GM19467 (cell line): ENCODE results near the gene KCNT1.
"Not testable (repeated sequence)": the region's sequence is repeated elsewhere in the genome, so short reads cannot be mapped to it uniquely, and the experiment has no call there.

Experiments
- ATAC-seq: cut with Tn5 transposase; IDR thresholded peaks from one replicate; pipeline ENCODE4 v1.9.1; 2021; ENCODE audit warnings: mild to moderate bottlenecking, moderate library complexity; ENCODE audit not compliant: unreplicated experiment

The KCNT1 gene

DNA sequence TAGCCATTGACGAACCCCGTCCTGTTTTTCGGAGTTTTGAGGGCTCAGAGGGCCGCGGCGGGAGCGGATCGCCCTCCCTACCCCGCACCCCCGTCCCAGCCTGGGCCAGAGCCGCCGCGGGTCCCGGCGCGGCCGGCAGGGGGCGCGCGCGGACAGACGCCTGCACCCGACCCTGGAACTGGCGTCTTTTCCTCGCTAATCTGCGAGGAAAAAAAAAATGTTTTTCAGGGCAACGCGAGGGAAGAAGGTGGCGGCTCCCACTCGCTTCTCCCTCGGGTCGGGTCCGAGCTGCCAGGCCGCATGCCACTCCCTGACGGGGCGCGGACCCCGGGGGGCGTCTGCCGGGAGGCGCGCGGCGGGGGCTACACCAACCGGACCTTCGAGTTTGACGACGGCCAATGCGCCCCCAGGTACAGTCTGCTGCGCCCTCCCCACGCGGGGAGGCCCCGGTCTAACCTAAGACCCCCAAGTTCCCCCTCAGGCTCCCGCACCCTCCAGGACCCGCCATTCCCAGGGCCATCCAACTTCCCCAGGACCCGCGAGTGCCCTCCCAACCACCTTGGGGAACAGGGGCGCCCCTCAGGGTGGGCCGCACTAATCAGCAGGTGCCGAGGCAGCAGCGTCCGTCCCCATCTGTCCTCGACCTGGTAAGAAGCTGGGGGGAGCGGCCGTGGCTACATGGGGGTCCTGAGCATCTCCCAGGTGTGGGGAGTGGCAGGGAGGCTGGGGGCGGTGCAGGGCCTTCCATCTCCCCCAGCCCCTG lies at the start of gene KCNT1:
KCNT1 (plus strand) TSS at position 227 of the 763 bp plus-strand sequence; CDS start at position 301, 74 bp downstream.
- ATAC-seq, result no peak

DNA sequence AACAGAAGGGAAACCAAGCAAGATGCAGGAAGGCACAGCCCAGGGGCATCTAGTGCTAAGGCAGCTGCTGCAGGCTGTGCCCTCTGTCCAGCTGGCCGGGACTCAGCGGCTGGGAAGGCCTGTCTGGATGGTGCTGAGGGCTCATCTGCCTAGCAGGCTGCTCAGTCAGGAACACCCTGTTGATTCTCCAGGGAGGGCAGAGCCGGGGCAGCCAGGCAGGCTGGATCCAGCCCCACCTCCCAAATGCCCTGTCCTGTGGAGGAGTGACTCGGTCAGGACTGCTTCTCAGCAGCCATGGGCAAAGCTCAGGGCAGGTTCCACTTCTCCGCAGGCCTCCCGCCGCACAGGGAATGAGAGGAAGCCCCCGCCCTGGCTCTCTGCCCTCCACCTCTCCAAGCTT lies 46.7 kb upstream of the KCNT1 start:
- no peak for ATAC-seq

DNA sequence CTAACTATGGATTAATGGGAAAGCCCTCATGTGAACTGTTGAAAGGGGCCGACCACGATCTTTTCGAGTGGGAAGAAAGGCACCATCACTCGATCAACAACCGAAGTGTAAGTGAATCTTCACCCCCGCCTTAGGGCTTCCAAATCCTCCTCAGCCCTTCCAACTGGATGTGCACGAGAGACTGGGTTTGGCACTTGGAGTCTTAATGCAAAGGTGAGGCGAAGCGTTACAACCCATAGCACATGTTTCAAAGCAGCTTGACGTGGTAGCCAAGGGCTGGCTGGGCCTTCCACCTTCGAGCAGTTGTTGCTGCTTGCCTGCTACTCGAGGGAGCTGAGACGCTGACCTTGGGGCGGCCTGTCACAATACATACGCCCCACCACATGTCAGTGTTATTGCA lies 44.6 kb upstream of the KCNT1 start:
- ATAC-seq, result no peak

DNA sequence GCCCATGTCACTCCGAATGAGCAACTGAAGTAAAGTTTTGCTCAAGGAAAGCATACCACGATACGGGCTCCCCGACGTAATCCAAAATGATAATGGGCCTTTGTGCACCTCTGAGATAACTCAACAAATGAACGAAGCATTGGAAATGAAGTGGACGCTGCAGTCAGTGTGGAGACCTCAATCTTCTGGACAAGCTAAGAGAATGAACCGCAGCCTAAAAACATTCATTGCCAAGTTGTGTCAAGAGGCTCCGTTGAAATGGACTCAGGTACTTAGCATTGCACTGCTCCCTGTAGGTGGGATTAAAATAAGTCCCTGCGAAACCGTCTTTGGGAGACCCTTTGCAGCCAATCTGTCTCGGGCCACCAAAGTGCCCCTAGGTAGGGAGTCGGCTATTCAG lies 42.7 kb upstream of the KCNT1 start:
- no peak for ATAC-seq

DNA sequence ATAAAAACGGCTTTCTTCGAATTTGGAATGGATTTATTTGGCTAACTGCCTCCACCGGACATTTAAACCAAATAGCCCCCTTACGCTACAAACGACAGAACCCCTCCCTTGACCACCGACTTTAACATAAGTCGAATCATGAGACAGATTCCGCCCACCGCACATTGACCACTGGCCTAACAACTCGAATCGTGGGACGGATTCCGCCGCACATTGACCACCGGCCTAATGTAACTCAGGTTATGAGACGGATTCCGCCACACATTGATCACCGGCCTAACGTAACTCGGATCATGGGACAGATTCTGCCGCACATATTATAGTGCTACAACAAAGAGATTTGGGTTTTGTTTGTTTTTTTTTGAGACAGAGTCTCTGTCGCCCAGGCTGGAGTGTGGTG lies 41.6 kb upstream of the KCNT1 start:
- ATAC-seq, result no peak

DNA sequence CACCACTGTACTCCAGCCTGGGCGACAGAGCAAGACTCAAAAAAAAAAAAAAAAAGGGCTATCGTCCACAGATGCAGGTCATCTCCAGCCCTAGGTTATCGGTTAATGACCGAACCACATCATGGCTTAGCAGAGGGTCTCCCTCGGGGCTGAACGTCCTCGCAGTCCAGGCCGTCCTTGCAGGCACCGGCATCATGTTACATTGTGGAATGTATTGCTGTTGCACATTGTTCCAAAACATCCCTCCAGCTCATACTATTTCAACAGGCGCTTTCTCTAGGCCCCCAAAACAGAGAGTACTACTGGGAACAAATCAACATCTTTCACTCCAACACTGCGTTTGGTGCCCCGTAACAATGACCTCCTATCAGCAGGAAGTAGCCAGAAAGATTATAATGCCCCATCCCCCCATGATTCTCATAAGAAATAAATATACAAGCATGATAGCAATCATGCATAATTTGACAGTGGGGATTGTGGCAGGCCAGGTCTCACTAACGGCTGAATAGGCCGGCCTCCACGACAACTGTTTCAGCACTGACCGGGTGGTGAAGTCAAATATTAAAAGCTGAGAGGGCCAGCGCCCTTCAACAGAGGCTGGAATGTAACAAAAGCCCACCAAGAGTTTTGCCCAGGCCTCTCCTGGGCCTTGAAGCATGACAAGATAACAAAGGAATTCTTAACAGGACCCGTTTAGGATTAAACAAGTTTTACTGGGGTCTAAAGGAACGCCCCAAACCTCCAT lies 40.0 kb upstream of the KCNT1 start:
- ATAC-seq, result no peak

DNA sequence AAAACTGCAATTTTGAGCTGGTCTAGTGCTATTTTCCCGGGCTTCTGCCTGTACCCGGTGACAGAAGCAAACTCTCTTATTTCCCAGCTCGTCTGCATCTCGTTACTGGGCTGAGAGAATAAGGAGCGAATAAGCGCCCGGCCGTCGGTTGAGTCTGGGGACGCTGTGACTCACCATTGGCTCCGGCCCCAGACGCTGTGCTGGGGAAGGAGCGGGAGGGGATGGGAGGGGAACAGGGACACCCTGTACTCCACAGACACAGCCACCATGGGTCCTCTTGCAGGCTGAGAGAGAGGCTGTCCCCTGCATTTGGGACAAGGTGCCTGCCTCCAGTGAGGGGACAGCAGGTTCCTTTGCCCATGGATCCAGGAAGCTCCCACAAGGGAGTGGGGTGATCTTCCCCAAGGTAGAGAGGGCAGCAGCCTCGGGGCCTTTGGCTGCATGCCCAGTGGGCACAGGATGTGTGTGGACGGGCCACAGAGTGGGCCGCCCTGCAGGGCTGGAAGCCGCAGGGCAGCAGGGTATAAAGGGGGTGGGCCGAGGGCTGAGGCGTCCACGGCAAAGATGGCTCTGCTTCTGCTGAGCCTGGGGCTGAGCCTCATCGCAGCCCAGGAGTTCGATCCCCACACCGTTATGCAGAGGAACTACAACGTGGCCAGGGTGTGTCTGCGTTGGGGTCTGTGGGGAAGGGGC lies 39.1 kb upstream of the KCNT1 start, which contains the start of gene LCN9:
LCN9 (plus strand) TSS at position 552 of the 693 bp plus-strand sequence; CDS start at position 565, 13 bp downstream.
- no peak for ATAC-seq

DNA sequence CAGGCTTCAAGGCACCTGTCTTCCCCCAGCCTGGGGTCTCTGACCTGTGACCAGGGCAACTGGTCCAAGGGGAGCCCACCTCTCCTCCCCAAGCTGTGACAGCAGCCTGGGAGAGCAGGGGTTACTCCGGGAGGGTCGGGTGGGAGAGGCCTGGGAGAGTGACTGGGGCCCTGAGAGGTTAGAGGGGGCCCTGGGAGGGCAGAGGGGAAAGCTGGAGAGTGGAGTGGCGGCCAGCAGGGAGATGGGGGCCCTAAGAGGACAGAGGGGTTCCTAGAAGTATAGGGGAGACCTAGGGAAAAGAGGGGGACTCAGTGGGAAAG lies 38.6 kb upstream of the KCNT1 start:
- no peak for ATAC-seq

DNA sequence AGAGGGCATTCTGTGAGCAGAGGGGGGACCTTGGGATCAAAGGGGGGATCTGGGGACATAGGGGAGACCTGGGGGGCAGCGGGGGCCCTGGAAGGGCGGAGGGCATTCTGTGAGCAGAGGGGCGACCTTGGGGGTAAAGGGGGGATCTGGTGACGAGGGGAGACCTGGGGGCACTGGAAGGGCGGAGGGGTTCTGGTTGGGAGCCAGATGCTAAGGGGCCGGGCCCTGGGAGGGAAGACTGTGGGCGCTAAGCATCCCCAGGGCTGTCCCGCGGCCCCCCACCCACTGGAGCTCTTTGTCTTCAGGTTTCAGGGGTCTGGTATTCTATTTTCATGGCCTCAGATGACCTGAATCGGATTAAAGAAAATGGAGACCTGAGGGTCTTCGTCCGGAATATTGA lies 38.1 kb upstream of the KCNT1 start:
- no peak for ATAC-seq

DNA sequence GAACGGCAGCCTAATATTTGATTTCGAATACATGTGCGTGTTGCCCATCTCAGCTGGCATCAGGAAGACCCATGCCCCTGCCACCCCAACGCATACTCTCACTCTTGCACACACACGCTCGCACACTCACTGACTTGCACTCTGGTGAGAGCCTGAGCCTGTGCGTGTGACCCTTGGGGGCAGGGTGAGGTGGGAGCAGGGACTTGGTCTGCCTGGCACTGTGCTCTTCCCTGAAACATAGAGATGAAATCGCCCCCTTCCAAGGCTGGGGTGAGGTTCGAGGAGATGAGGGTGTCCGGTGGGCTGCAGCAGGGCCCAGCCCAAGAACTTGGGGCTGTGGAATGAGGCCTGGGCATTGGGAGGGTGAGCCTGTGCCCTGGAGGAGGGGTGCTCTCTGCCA lies 37.7 kb upstream of the KCNT1 start:
- ATAC-seq, result no peak

DNA sequence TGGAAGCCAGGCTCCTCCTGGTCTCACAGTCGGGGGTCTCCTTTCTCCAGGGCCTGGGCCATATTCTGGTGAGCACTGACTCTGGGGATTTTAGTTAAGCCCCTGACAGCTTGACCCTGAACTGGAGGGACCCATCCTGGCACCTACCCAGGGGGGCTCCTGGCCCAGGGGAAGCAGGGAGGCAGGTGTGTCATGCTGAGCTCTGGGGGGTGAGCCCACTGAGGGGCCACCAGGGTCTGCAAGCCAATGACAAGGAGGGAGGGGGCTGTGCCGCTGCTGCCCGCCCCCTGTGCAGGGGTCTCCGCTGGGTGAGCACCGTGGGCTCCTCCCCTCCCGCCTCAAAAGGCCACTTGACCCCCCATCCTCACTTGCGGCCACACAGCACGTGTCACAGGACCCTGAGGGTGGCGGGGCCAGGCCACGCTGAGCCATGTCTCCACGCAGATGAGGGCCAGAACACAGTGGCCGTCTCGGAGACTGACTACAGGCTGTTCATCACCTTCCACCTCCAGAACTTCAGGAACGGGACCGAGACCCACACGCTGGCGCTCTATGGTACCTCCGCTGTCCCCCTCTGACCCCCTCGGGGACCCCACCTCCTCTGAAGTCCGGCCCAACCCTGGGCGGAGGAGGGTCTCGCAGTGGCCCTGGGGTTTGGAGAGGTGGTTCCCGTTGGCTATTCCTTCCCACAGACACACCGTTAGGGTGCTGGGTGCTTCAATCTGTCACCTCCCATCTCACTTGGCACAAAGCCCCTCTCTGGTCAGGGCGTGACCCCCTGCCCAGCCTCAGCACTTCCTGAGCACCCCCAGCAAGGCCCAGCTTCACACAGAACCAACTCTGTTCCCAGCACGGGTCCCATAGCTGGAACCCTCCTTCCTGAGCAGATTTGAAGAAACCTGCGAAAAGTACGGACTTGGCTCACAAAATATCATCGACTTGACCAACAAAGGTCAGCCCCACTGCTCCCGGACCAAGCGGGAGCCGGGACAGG lies 36.9 kb upstream of the KCNT1 start:
- ATAC-seq, result no peak

DNA sequence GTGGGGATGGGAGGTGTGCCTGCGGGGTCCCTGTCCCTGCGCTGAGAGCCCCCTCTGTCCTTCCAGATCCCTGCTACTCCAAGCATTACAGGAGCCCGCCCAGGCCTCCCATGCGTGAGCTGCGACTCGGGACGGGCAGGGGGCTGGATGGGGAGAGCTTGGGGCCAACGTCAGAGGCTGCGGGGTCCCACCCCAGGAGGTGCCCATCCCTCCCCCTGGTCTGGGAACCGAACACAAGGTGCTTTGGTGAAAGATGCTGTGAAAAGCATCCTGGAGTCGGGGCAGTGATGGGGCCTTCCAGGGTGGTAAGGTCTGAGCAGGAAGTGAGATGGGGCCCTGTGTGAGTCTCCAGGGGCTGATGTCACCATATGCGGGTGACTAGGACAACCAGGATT lies 36.2 kb upstream of the KCNT1 start:
- no peak for ATAC-seq

DNA sequence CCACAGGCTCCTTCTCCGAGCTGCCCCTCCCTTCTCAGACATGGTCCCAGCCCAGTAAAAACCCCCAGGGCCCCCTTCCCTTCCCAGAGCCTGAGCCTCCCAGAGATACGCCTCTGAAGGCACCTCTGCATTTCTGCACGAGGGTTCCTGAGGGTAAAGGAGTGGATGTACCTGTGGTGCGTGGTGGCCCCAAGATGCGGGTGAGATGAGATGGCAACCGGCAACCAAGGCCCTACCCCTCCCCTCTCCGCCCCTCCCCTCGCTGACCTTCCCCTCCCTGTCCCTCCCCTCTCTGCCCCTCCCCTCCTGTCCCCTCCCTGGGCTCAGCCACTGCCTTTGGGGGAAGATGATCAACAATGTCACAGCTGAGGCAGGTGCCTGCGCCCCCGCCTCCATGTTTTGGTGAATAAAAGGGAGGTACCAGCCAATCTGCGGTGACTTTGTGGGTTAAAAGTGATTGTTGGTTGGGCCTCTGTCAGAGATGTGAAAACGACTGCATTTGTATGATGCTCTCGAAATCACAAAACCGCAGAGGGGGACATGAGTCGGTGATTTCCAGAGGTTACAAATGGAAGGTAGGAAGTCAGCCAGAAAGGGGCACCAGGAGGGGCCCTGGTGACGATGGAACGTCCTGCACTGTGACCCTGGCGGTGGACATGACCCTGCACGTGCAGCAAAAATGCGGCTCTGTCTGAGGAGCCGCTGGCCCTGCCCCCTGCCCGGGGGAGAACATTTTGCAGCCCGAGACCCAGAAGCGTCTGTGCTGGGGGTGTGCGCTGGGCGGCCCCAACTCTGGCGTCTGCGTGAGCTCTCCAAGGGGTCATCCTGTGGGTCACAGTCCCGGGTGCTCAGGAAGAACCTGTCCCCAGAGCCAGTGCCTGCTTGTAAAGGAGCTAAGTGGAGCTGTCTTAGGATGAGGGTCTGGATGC lies 35.2 kb upstream of the KCNT1 start:
- no peak for ATAC-seq

DNA sequence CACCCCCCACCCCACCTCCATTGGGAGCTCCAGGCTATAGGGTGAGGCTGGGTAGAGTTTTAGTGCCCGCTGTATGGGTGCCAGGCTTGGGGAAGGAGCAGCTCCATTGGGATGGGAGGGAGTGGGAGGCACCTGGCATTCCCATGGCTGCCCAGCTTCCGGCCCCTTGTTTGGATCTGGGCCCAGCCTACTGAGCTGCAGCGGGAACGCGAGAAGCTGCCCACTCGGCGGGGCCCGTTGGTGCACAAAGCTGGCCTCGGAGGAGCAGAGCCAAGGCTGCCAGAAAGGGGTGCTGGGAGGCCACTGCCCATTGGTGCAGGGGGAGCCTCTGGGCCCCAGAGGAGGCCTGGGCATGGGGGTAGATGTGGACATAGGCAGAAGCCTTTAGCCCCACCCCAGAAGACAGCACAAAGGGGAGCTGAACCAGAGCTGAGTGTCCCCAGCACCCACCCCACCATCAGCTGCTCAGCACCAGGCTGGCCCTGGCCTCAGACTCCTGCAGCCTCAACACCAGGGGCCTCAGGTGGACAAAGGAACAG lies 34.5 kb upstream of the KCNT1 start:
- no peak for ATAC-seq

DNA sequence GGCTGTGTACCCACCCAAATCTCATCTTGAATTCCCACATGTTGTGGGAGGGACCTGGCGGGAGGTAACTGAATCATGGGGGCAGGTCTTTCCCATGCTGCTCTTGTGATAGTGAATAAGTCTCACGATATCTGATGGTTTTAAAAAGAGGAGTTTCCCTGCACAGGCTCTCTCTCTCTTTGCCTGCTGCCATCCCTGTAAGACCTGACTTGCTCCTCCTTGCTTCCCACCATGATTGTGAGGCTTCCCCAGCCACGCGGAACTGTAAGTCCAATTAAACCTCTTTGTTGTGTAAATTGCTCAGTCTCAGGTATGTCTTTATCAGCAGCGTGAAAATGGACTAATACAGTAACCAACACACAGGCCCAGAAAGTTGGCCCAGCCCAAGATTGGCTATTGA lies 33.0 kb upstream of the KCNT1 start:
- not testable (repeated sequence) for ATAC-seq

DNA sequence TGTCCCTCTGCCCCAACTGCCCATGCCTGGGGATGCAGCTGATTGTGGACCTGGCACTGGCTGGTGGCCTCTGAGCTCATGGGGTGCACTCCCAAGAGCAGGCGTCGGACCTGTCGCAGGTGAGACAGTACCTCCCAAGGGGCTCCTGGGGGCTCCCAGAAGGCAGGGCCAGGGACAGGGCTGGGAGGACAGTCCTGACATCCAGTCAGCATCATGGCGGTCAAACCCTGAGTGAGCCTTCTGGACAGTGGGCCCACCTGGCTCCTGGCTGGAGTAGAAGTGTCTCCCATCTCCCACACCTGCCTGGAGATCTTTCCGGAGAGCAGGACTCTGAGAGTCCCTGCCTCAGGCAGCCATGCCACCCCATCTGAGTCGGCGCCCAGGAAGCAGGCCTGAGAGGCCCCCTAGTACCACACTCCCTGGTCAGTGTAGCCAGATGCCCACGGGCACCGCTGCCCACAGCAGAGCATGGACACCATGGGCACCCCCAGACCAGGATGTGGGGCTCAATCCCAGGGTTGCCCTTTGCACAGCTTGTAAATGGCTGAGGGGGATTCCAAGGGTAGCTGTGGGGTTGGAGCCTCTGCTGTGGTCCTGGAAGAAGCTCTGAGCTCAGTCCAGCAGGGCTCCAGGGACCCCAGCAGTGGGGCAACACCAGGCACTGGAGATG lies 32.2 kb upstream of the KCNT1 start:
- no peak for ATAC-seq

DNA sequence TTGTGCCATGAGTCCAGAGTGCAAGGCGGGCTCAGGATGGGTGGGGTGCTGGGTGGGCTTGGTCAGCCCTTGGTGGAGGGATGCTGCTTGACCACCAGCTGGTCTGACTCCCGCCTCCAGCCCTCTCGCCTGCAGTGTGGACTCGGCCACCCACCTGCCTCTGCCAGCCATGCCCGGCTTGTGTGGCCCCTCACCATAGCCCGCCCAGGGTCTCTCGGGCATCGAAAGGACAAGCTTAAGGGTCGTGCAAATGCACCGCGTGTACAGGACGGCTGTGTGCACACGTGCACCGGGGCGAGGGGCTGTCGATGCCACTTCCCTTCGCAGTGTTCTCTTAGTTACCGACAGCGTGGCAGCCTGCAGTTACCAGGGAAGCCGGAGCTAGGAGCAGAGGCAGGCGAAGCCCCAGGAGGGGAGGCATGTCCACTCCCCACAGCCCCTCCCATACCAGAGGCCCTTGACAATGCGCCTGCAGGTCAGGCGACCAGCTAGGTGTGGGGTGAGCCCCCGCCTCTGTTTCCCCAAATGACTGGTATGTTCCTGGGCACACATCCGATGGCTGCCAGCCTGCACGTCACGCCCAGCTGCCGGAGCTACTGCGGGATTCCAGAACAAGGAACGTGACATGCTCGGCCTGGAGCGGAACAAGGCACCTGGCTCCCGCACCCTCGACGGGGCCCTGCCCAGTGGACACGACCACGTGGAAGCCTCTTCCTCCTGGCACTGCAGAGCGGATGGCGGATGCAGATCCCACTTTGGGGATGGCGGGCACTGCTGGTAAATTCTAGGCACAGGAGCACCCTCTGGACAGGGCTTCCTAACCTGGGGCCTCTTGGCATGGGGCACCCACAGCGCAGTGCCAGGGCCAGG lies 31.0 kb upstream of the KCNT1 start:
- ATAC-seq, result no peak

DNA sequence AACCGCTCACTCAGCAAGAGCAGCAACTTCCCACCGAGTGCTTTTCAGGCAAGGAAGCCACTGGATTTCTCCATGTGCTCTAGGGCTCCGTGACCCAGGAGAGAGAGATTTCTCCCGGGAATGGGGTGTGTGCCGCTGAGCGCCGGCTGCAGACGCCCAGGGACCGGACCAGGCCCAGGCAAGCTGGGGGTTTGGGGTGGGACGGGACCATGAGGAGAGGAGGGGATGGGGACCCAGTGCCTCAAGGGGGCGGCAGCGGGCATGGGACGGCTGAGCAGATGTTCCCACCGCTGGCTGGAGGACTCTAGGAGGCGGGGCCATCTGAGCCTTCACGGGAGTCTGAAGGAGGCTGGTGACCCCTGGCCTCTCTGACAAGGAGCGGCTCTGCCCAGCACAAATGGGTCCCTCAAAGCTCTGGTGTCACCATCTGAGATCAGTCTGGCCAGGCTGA lies 30.4 kb upstream of the KCNT1 start:
- ATAC-seq, result no peak
